ENCODE measurements around the gene ITPK1.

DNA sequence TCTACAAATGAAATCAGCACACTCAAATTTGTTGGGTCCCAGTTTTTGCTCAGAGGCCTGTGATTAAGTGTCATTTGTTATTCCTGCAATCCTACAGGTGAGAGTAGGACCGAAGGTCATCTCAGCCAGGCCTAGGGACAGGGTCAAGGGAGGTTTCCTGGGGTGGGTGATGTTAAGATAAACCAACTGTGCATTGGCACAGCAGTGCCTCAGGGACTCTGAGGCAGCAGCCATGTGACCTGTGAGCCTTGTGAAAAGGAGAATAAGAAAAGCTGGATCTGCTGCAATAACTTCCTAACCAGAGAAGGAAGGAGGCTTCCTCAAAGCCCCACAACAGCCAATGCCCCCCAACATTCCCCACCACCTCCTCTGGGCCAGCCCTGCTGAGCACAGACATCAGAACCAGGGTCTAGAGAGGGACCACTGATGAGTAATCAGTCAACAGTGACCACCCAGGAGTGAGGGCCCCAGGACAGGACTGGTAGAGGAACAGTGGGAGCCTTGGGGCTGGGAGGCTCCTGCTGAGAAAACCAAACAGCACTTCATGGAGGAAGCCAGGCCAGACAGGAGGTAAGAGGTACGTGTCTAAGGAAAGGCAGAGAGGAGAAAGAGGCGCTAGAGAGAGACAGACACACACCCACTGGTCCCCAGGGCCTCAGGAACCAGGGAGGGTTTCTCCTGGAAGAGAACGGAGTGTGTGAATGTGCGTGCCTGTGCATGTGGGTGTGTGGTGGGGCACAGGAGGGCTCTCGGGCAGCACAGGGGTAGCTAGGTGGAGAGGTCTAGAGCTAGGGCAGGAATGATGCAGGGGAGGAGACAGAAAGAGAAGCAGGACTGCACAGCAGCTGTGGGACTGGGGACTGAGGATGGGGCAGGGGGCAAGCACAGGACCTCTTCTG, 82.4 kb downstream of the ITPK1 start:
- TF ChIP-seq, protein P1, sequence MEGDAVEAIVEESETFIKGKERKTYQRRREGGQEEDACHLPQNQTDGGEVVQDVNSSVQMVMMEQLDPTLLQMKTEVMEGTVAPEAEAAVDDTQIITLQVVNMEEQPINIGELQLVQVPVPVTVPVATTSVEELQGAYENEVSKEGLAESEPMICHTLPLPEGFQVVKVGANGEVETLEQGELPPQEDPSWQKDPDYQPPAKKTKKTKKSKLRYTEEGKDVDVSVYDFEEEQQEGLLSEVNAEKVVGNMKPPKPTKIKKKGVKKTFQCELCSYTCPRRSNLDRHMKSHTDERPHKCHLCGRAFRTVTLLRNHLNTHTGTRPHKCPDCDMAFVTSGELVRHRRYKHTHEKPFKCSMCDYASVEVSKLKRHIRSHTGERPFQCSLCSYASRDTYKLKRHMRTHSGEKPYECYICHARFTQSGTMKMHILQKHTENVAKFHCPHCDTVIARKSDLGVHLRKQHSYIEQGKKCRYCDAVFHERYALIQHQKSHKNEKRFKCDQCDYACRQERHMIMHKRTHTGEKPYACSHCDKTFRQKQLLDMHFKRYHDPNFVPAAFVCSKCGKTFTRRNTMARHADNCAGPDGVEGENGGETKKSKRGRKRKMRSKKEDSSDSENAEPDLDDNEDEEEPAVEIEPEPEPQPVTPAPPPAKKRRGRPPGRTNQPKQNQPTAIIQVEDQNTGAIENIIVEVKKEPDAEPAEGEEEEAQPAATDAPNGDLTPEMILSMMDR (conservative IDR thresholded peaks at IDR 0.05; ENCODE audit: low read depth in 2 of 2): no peak
- no peak for TF ChIP-seq POLR2AphosphoS5 (IDR thresholded peaks at IDR 0.05; ENCODE audit: low read depth)
- TF ChIP-seq EZH2 (IDR thresholded peaks at IDR 0.05; ENCODE audit: low read depth, unreplicated experiment): no peak
- TF ChIP-seq, protein P2, sequence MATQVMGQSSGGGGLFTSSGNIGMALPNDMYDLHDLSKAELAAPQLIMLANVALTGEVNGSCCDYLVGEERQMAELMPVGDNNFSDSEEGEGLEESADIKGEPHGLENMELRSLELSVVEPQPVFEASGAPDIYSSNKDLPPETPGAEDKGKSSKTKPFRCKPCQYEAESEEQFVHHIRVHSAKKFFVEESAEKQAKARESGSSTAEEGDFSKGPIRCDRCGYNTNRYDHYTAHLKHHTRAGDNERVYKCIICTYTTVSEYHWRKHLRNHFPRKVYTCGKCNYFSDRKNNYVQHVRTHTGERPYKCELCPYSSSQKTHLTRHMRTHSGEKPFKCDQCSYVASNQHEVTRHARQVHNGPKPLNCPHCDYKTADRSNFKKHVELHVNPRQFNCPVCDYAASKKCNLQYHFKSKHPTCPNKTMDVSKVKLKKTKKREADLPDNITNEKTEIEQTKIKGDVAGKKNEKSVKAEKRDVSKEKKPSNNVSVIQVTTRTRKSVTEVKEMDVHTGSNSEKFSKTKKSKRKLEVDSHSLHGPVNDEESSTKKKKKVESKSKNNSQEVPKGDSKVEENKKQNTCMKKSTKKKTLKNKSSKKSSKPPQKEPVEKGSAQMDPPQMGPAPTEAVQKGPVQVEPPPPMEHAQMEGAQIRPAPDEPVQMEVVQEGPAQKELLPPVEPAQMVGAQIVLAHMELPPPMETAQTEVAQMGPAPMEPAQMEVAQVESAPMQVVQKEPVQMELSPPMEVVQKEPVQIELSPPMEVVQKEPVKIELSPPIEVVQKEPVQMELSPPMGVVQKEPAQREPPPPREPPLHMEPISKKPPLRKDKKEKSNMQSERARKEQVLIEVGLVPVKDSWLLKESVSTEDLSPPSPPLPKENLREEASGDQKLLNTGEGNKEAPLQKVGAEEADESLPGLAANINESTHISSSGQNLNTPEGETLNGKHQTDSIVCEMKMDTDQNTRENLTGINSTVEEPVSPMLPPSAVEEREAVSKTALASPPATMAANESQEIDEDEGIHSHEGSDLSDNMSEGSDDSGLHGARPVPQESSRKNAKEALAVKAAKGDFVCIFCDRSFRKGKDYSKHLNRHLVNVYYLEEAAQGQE (IDR thresholded peaks at IDR 0.05; ENCODE audit: unreplicated experiment): no peak
- no peak for TF ChIP-seq CREB1 (CRISPR knock-in tag; IDR thresholded peaks at IDR 0.05; ENCODE audit: low read depth)
- TF ChIP-seq ZNF331 (CRISPR knock-in tag; IDR thresholded peaks at IDR 0.05; ENCODE audit: low read depth): no peak

All from GM23338 (cell line).